ENCODE data around the gene HARS1.
"Not testable (repeated sequence)": the region's sequence is repeated elsewhere in the genome, so short reads cannot be mapped to it uniquely, and the experiment has no call there.

The HARS1 gene

GRCh38 chr5:140690941-140691924 lies at the start of gene HARS1, which contains the start of gene HARS2:
Gene HARS1, minus strand, starts transcription at chr5:140691370. Its CDS starts 66 bp downstream, at chr5:140691304.
Gene HARS2, plus strand, starts transcription at chr5:140691455. Its CDS starts 194 bp downstream, at chr5:140691649.
- DNase-seq (ENCODE audit: low spot score), result peak; percentile 90

- no peak for DNase-seq (ENCODE audit: low spot score)
These were observed 46.3 kb upstream of the HARS1 start for GRCh38 chr5:140737486-140737885.

- no peak for DNase-seq (ENCODE audit: low spot score)
These were observed 43.2 kb upstream of the HARS1 start for GRCh38 chr5:140734354-140734753.

GRCh38 chr5:140733098-140733497 lies 41.9 kb upstream of the HARS1 start:
- DNase-seq (ENCODE audit: low spot score), result no peak

GRCh38 chr5:140725799-140726471 lies 34.8 kb upstream of the HARS1 start:
- no peak for DNase-seq (ENCODE audit: low spot score)

- not testable (repeated sequence) for DNase-seq (ENCODE audit: low spot score)
These were observed 30.2 kb upstream of the HARS1 start for GRCh38 chr5:140721395-140721794.

GRCh38 chr5:140720738-140721137 lies 29.6 kb upstream of the HARS1 start:
- not testable (repeated sequence) for DNase-seq (ENCODE audit: low spot score)

- DNase-seq (ENCODE audit: low spot score), result no peak
These were observed 27.1 kb upstream of the HARS1 start for GRCh38 chr5:140718266-140718592.

GRCh38 chr5:140716238-140716637 lies 25.1 kb upstream of the HARS1 start:
- not testable (repeated sequence) for DNase-seq (ENCODE audit: low spot score)

- no peak for DNase-seq (ENCODE audit: low spot score)
These were observed 22.5 kb upstream of the HARS1 start for GRCh38 chr5:140713562-140714094.

- DNase-seq (ENCODE audit: low spot score), result no peak
These were observed 20.6 kb upstream of the HARS1 start for GRCh38 chr5:140711794-140712193.

- peak; percentile 76 for DNase-seq (ENCODE audit: low spot score)
These were observed 19.9 kb upstream of the HARS1 start for GRCh38 chr5:140710899-140711552.

- not testable (repeated sequence) for DNase-seq (ENCODE audit: low spot score)
These were observed 17.6 kb upstream of the HARS1 start for GRCh38 chr5:140708787-140709186.

GRCh38 chr5:140707812-140708211 lies 16.6 kb upstream of the HARS1 start:
- DNase-seq (ENCODE audit: low spot score), result no peak

GRCh38 chr5:140700177-140701144 lies 9.3 kb upstream of the HARS1 start, which contains the start of gene ZMAT2:
Gene ZMAT2, plus strand, starts transcription at chr5:140700447. Its CDS starts 14 bp downstream, at chr5:140700461.
- peak; percentile 99 for DNase-seq (ENCODE audit: low spot score)

- no peak for DNase-seq (ENCODE audit: low spot score)
These were observed 5.8 kb upstream of the HARS1 start for GRCh38 chr5:140696891-140697492.

- DNase-seq (ENCODE audit: low spot score), result no peak
These were observed 3.1 kb upstream of the HARS1 start for GRCh38 chr5:140694276-140694675.

- DNase-seq (ENCODE audit: low spot score), result no peak
These were observed 716 bp downstream of the HARS1 start for GRCh38 chr5:140690376-140690932.

GRCh38 chr5:140678993-140679392 lies 12.2 kb downstream of the HARS1 start:
- DNase-seq (ENCODE audit: low spot score), result no peak

- no peak for DNase-seq (ENCODE audit: low spot score)
These were observed 13.2 kb downstream of the HARS1 start for GRCh38 chr5:140677947-140678346.
